ENCODE data around the gene SPDYE16.
"Not testable (repeated sequence)": the region's sequence is repeated elsewhere in the genome, so short reads cannot be mapped to it uniquely, and the experiment has no call there.

Gene SPDYE16

GRCh38 chr7:76503244-76503643 is 39.9 kb downstream of the SPDYE16 start:
- FAIRE-seq = not testable (repeated sequence)

DNA sequence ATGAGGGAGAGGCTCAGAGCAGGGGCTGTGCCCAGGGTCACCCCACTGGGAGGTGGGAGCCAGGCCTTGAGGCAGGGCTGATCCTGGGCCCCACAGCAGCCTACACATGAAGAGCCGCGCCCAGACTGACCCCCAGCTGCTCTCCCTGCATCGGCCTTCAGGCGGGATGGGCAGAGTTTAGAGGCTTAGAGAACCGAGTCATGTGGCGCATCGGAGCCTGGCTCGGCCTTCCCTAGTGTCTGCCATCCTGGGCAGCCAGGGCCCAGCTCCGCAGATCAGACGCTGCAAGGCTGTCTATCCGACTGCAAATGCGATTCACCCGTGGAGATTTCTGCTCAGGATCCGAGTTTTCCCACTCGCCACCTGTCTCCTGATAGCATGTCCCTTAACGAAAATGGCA is 40.3 kb downstream of the SPDYE16 start:
- FAIRE-seq = not testable (repeated sequence)

GRCh38 chr7:76502224-76502623 is 40.9 kb downstream of the SPDYE16 start:
- FAIRE-seq = not testable (repeated sequence)

DNA sequence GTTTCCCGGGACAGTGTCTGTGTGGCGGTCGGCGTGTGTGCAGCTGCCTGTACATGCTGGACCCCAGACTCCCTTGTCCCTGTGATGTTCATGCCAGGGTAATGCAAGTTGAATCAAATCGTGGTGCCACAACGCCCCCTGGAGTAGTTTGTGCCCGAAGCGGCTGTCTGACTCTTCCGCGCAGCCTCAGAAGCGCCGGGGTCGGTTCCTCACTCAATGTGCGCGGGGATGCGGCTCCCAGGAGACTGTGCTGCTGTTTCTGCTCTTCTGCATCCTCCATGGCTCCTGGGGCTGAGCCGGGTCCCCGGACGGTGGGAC is 43.2 kb downstream of the SPDYE16 start:
- FAIRE-seq = not testable (repeated sequence)

GRCh38 chr7:76499201-76499923 is 43.7 kb downstream of the SPDYE16 start:
- FAIRE-seq = not testable (repeated sequence)

DNA sequence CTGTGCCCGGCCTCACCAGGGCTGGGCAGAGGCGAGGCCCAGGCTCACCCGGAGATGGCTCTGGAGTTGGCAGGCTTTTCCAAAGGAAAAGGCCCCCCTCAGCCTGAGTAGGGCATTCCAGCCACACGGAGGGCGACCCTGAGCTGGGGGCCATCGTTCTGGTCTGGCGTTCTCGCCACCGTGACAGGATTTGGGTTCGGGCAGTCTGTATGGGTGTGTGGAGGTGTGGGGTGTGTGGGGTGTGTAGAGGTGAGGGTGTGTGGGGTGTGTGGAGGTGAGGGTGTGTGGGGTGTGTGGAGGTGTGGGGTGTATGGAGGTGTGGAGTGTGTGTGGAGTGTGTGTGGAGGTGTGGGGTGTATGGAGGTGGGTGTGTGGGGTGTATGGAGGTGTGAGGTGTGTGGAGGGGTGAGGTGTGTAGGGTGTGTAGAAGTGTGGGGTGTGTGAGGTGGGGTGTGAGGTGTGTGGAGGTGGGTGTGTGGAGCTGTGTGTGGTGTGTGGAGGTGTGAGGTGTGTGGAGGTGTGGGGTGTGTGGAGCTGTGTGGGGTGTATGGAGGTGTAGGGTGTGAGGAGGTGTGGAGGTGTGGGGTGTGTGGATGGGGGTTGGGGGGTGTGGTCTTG is 44.4 kb downstream of the SPDYE16 start:
- FAIRE-seq = not testable (repeated sequence)

DNA sequence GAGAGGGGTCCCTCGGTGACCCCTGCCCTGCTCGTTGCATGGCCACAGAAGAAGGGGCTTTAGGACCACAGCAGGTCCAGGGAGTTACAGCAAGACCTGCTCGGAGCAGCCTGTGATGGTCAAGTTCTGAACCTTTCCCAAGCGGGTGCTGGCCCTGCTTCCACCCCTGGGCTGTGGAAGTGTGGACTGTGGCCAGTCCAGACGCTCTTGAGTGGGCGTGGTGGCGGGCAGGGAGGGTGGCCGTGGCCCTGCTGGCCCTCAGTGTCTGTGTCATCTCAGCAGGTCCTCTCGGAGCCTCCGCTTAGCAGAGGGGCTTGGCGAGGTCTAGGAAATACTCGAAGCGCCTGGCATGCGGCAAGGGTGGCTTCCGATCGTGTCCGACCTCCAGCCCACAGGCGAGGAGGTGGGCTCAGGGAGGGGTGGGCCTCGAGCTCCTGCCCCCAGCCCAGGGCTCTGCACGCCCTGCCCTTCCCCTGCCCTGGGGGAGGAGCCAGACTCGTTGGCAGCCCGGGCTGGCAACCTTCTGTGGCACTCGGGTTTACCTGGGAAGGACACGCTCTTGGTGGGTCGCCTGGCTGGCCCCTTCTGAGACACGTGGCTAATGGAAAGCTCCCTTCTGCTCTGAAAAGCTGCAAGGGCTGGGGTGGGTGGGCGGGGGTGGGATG is 45.0 kb downstream of the SPDYE16 start:
- FAIRE-seq = not testable (repeated sequence)

DNA sequence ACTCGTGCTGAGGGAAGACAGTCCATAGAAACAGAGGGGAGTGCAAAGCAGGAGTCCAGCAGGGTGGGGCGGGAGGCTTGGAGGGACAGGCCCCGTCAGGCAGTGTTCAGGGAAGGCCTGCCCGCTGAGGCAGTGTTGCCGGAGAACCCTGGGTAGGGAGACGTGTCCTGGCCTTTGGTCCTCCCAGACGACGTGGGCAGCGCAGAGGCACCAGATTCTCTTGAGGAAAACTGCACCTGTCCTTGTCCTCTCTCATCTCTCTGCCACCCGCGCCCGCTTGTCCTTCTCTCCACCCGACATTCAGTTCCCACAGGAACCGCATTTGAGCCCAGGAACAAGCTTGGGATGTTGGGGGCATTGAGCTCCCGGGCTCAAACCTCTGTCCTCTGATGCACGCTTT is 47.4 kb downstream of the SPDYE16 start:
- FAIRE-seq = not testable (repeated sequence)

GRCh38 chr7:76492139-76492538 is 51.0 kb downstream of the SPDYE16 start:
- not testable (repeated sequence) for FAIRE-seq

GRCh38 chr7:76487969-76488368 is 55.1 kb downstream of the SPDYE16 start:
- FAIRE-seq = not testable (repeated sequence)

DNA sequence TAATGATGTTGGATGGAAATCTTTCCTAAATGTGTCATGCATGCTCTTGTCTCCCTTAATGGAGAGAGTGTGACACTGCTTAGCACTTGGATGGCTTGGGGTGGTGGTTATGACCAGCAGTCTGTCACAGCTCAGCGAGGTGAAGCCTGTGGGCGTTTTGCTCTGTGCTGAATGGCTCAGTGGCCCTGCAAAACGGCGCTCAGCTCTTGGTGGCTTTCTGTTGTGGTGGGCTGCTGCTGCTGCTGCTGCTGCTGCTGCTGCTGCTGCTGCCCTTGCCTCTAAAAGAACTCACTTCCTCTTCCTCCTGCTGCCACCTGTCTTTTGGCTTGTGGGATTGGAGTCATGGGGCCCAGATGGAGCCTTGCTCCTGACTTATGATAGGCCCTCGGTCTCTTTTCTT is 56.5 kb downstream of the SPDYE16 start:
- FAIRE-seq = not testable (repeated sequence)

DNA sequence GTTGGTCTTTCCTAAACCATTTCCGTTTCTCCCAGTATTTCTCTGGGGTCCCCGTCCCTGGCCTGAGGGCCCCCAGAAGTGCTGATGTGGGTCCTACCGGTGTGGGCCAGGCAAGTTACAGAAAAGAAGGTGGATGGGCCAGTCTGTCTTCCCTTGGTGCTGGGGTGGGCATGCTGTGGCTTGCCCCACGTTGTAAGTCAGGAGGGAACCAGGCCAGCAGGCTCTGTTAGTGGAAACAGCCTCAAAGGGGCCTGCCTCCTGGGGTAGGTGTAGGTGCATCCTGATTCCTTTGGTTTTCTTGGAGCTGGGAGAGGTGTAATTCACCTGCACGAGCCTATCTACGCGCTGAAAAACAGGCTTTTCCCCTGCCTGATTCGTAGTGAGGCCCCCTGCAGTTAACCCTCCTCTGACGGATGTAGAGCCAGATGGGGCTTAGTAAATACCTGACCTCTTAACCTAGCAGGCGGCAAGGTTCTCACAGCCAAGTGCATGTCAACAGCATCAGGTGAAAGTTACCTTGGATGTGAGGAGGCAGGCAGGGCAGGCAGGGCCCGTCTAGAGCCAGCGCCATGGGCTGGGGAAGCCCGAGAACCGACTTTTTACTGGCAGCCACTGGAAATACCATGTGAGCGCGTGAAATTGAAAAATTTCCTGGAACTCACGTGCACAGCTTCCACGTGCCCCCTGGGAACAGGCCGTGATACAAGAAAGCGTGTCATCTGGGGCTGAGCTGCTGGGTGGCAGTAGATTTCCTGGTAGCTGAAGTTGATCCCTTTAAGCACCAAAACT is 57.1 kb downstream of the SPDYE16 start:
- not testable (repeated sequence) for FAIRE-seq

DNA sequence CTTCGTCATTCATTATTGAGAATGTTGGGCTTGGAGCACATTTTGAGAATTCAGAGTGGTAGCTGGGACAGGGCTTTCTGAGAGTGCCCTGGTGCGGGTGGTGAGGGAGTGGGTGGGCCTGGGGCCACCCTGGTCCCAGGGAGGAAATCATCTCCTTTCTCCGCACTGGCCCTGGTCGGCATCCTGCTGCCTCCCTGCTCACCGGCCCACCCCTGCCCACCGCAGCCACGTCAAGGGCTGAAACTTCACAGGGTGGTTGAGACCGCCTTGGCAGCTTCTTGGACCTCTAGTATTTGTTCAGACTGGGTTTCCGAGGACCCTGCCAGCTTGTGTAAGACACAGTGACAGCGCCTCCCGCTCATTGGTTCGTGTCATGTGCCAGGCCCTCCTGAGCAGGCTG is 58.6 kb downstream of the SPDYE16 start:
- not testable (repeated sequence) for FAIRE-seq

DNA sequence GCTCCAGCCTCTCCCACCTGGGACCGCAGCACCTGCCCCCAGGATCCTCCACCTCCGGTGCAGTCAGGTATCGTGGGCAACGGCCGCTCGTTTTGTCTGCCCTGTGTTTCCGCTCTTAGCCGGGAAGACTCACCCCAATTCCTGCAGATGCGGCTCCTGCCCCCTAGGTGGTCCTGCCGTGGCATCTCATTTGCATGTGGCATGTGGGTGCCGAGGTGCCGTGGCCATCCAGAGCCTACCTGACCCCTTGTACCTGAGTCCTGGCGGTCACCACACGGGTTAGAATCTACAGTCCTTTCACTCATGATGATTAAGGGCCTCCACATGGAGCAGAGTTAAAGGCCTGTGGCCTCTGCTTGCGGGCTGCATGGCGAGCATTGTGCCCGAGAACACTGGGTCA is 60.0 kb downstream of the SPDYE16 start:
- not testable (repeated sequence) for FAIRE-seq

GRCh38 chr7:76482660-76483059 is 60.4 kb downstream of the SPDYE16 start:
- not testable (repeated sequence) for FAIRE-seq

All from islet of Langerhans (tissue), 1 donor.